NCI-H1930 (cell line): ENCODE measurements around the gene RAB3IP.
"Not testable (repeated sequence)": the region's sequence is repeated elsewhere in the genome, so short reads cannot be mapped to it uniquely, and the experiment has no call there.

Source experiments
- DNase-seq, 2 experiments: peaks; one replicate each; lab custom pipeline; 2025; lab: John Stamatoyannopoulos, UW

Gene RAB3IP

GRCh38 chr12:69756088-69756755 lies 17.6 kb downstream of the RAB3IP start:
- no peak for DNase-seq

- no peak for DNase-seq
These were observed 19.4 kb downstream of the RAB3IP start for GRCh38 chr12:69758105-69758504.

GRCh38 chr12:69759581-69759980 lies 20.9 kb downstream of the RAB3IP start:
- not testable (repeated sequence) for DNase-seq

- no peak for DNase-seq
These were observed 26.9 kb downstream of the RAB3IP start for GRCh38 chr12:69765515-69765914.

- no peak for DNase-seq
These were observed 27.6 kb downstream of the RAB3IP start for GRCh38 chr12:69766260-69766659.

- no peak for DNase-seq
These were observed 41.3 kb downstream of the RAB3IP start for GRCh38 chr12:69779928-69780327.

- DNase-seq, result no peak
These were observed 44.7 kb downstream of the RAB3IP start for GRCh38 chr12:69783365-69783764.

- DNase-seq, result no peak
These were observed 50.7 kb downstream of the RAB3IP start for GRCh38 chr12:69789351-69789750.

GRCh38 chr12:69792533-69792932 lies 53.9 kb downstream of the RAB3IP start:
- DNase-seq, result no peak

- not testable (repeated sequence) for DNase-seq
These were observed 68.6 kb downstream of the RAB3IP start for GRCh38 chr12:69807101-69807897.

- DNase-seq, result no peak
These were observed 72.3 kb downstream of the RAB3IP start for GRCh38 chr12:69810870-69811498.

GRCh38 chr12:69816082-69816481 lies 77.4 kb downstream of the RAB3IP start:
- DNase-seq, result no peak

- no peak for DNase-seq
These were observed 82.4 kb downstream of the RAB3IP start for GRCh38 chr12:69821032-69821455.

GRCh38 chr12:69821456-69822159 lies 82.9 kb downstream of the RAB3IP start:
- DNase-seq, result no peak

- no peak for DNase-seq
These were observed 83.7 kb downstream of the RAB3IP start for GRCh38 chr12:69822201-69822860.

- no peak for DNase-seq
These were observed 85.4 kb downstream of the RAB3IP start for GRCh38 chr12:69824028-69824427.

GRCh38 chr12:69824966-69825560 lies 86.4 kb downstream of the RAB3IP start, which contains the start of gene MYRFL:
MYRFL (plus strand) TSS chr12:69825227; CDS start chr12:69825518, 291 bp downstream.
- no peak for DNase-seq

GRCh38 chr12:69828897-69829296 lies 90.2 kb downstream of the RAB3IP start:
- DNase-seq, result no peak

GRCh38 chr12:69833696-69834095 lies 95.0 kb downstream of the RAB3IP start:
- no peak for DNase-seq

- DNase-seq, result no peak
These were observed 95.5 kb downstream of the RAB3IP start for GRCh38 chr12:69834147-69834546.

- DNase-seq, result no peak
These were observed 95.9 kb downstream of the RAB3IP start for GRCh38 chr12:69834576-69834975.
